Cardiac muscle cell (in vitro differentiated cells and primary cell): ENCODE measurements around the gene CDCA3. TPM values are rescaled to one million over a fixed set of nuclear protein-coding genes. Genes with fewer than 3 reads are reported as not detected.
A peak's percentile ranks its signal among the peaks of the same experiment; 100 is the strongest.

Experiments
- DNase-seq, 2 donors: peaks; one replicate each; pipeline versions ENCODE4 v3.0.0 to v3.0.0-alpha.2; 2010 to 2017; ENCODE audit warnings: low read depth in 1 of 2, low spot score in 1 of 2
- H3K27ac ChIP-seq: fragments of 200-600 bp; sonication (generic); 2 replicates; pipeline ENCODE4 v1.5.1; 2016
- H3K27me3 ChIP-seq: fragments of 200-600 bp; sonication (generic); 2 replicates; pipeline ENCODE4 v1.6.0; 2016; ENCODE audit warnings: control low read depth
- H3K36me3 ChIP-seq: fragments of 200-600 bp; sonication (generic); 2 replicates; pipeline ENCODE4 v1.5.1; 2016; ENCODE audit warnings: control low read depth
- H3K4me1 ChIP-seq: fragments of 200-600 bp; sonication (generic); 2 replicates; pipeline ENCODE4 v1.8.1; 2017; ENCODE audit warnings: low read depth, mild to moderate bottlenecking, mixed run types
- H3K4me3 ChIP-seq: fragments of 200-600 bp; sonication (generic); 2 replicates; pipeline ENCODE4 v1.5.1; 2016; ENCODE audit warnings: mild to moderate bottlenecking
- H3K9me3 ChIP-seq: fragments of 200-600 bp; sonication (generic); 2 replicates; pipeline ENCODE4 v1.5.1; 2017; ENCODE audit warnings: low read depth, mild to moderate bottlenecking, control low read depth
- polyA plus RNA-seq: library from polyadenylated mRNA; unstranded; fragments of >200 nt; fragmentation: Nextera tagmentation; extraction: Ambion mirVana; gene quantifications from 2 replicates; pipeline ENCODE4 v1.2.1, GENCODE V29; 2016
- total RNA-seq: library from RNA; depleted of rRNA; stranded (reverse); fragments of >200 nt; gene quantifications from 2 replicates; pipeline ENCODE4 v1.2.3, GENCODE V29; 2016
- TF ChIP-seq, protein P1 (sequence below): IDR thresholded peaks from 2 replicates; pipeline ENCODE4 v1.5.1; 2012; ENCODE audit warnings: low read depth, mild to moderate bottlenecking, low read length

CDCA3 gene
- total and polyA plus RNA-seq, 2 experiments from 2014 or later, result 10.4 to 42.8 TPM

DNA sequence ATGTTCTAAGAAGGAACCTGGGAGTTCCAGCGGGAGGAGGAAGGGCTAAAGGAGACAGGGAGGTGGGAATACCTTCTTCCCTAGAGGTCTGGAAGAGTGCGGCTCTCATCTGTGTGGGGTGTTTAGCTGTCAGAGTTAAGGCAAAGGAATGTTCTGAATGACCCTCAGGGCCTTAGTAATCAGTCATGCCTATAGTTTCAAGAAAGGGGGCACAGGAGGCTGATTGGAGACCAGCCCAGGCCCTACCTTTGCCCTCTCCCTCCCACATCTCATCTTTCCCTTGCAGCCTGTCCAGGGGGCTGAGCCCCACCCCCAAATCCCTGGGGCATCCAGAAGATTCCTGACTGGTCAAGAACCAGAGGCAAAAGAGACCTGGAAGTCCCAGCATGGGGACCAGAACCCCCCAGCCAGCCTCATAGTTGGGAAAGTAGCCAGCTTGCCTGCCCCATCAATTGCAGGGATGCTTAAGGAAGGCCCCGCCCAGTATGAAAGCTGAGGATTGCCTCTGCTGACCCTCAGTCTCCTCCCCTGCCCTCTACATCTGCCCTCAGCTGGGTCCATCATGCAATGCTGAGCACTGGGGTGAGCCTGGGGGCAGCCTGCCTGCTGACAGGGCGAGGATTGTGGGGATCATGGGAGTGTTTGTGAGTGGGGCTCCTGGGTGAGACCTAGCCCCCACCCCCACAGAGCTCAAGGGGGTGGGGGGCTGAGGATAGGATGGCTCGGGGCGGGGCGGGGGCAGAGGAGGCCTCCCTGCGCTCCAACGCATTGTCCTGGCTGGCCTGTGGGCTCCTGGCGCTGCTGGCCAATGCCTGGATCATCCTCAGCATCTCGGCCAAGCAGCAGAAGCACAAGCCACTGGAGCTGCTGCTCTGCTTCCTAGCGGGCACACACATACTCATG is 27.7 kb downstream of the CDCA3 start:
- no peak for DNase-seq
- Histone ChIP-seq H3K4me3 (no peak overlapping the region), H3K4me1 (peaks cover 29% of the 10 kb centered on the region)

DNA sequence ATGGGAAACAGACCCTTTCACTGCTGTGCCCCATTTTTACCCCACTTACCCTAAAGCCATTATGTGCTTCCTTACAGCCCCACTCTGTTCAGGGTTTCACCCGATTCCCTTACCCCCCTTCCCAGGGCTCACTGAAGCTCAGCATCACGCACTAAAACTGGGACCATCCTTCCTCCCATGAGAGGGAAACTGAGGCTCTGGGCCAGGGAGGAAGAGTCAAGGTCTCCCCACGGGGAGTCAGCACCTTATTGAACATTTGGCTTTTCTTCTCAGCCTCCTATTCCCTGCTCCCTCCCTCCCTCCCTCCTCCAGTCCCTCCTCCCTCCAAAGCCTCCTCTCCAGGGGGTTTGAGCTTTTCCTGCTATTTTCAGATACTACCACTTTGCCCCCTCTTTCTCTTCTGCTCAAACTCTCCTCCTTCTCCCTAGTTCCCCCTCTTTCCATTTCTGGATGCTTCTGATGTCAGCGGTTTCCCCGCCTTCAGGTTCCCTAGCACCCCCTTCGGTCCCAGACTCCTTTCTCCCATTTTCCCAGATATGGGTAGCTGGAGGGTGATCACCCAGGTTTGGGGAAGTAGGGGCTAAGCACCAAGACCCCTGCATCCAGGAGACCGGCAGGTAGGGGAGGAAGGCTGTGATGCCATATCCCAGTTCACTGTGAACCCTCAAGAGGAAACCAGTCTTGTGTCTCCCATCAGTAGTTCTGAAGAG is 28.5 kb downstream of the CDCA3 start:
- H3K27me3 ChIP-seq, result no peaks in the 10 kb centered on the region
- no peak for DNase-seq
- peaks cover 32% of the 10 kb centered on the region for H3K4me1 ChIP-seq
- TF ChIP-seq, protein P1, sequence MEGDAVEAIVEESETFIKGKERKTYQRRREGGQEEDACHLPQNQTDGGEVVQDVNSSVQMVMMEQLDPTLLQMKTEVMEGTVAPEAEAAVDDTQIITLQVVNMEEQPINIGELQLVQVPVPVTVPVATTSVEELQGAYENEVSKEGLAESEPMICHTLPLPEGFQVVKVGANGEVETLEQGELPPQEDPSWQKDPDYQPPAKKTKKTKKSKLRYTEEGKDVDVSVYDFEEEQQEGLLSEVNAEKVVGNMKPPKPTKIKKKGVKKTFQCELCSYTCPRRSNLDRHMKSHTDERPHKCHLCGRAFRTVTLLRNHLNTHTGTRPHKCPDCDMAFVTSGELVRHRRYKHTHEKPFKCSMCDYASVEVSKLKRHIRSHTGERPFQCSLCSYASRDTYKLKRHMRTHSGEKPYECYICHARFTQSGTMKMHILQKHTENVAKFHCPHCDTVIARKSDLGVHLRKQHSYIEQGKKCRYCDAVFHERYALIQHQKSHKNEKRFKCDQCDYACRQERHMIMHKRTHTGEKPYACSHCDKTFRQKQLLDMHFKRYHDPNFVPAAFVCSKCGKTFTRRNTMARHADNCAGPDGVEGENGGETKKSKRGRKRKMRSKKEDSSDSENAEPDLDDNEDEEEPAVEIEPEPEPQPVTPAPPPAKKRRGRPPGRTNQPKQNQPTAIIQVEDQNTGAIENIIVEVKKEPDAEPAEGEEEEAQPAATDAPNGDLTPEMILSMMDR, result no peak
- H3K4me3 ChIP-seq, result peak overlapping the region; percentile 47
- H3K27ac ChIP-seq, result no peak overlapping the region
- H3K9me3 ChIP-seq, result no peaks in the 10 kb centered on the region
- no peaks in the 10 kb centered on the region for H3K36me3 ChIP-seq

More for the DNA sequence above, 27.7 kb downstream of the CDCA3 start:
- Histone ChIP-seq H3K27me3 (no peaks in the 10 kb centered on the region), H3K27ac (no peak overlapping the region), H3K9me3 (no peaks in the 10 kb centered on the region), H3K36me3 (no peaks in the 10 kb centered on the region)
- TF ChIP-seq, protein P1, result no peak

DNA sequence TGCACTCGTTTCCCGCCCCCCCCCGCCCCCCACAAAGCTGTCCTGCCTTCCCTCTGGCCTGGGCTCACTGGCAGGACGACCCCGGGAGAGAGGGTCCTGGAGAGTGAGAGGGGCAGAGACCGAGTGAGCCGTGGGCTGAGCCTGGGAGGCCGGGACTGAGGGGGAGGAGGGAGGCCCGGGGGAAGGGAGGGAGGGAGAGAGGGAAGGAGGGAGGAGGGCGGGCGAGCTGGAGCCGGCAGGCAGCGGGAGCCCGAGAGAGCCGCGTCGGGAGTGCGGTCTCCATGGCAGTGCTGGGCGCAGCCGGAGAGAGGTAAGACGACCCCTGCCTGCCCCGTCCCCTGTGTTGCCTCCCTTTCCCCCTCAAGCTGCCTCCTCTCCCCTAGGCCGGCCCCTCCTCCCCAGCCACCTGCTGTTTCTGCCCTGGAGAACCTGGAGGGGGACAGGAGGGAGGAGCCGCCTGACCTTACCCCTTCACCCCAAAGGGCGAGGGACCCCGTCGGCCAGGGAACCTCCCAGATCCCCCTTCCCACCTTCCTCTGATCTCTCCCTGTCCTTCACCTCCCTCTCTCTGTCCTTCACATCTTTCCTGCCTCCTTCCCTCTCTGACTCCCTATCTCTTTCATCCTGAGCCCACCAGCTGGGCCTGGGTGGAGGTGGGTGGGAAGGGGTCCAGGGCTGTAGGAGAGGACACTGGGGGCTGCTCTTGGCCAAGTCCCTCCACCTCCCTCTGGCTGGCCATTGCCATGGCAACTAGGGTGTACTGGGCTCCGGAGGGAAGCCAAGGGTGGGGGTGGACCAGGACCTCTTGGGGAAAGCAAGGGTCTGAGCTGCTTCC is 29.3 kb downstream of the CDCA3 start, which contains the start of gene GPR162:
Gene GPR162, plus strand, starts transcription at position 231 of the 835 bp plus-strand sequence. CDS start 2,078 bp downstream, outside the sequence.
- DNase-seq, result peak; percentile 75 to 86
- H3K4me1 ChIP-seq, result peaks cover 27% of the 10 kb centered on the region
- H3K36me3 ChIP-seq, result no peaks in the 10 kb centered on the region
- no peaks in the 10 kb centered on the region for H3K27me3 ChIP-seq
- no peaks in the 10 kb centered on the region for H3K9me3 ChIP-seq
- H3K27ac ChIP-seq, result peak within 1 kb of the TSS; percentile 70
- peak within 1 kb of the TSS; percentile 47 for H3K4me3 ChIP-seq
- TF ChIP-seq, protein P1, result no peak

DNA sequence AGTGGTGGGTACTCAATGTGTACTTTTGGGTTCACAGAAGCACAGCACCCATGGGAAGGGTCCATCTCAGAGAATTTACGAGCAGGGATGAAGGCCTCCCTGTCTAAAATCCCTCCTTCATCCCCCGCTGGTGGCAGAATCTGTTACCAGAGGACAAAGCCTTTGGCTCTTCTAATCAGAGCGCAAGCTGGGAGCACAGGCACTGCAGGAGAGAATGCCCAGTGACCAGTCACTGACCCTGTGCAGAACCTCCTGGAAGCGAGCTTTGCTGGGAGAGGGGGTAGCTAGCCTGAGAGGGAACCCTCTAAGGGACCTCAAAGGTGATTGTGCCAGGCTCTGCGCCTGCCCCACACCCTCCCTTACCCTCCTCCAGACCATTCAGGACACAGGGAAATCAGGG is 30.9 kb downstream of the CDCA3 start:
- no peaks in the 10 kb centered on the region for H3K9me3 ChIP-seq
- no peak overlapping the region for H3K4me3 ChIP-seq
- H3K27ac ChIP-seq, result peak overlapping the region; percentile 70
- H3K4me1 ChIP-seq, result peaks cover 27% of the 10 kb centered on the region
- H3K36me3 ChIP-seq, result no peaks in the 10 kb centered on the region
- DNase-seq, result no peak
- TF ChIP-seq, protein P1, result no peak
- no peaks in the 10 kb centered on the region for H3K27me3 ChIP-seq
